Activated CD8-positive, alpha-beta memory T cell treated with anti-CD3 and anti-CD28 coated beads, Interleukin-2, amount 50 U/mL, for 4 hours (primary cell): Measurements from ENCODE around the gene ELF1.

Source experiments
- DNase-seq: peaks from one replicate; pipeline ENCODE4 v3.0.0-alpha.2; 2020

The ELF1 gene

GRCh38 chr13:41006306-41006705 lies 12.8 kb downstream of the ELF1 start:
- DNase-seq = no peak

- no peak for DNase-seq
Observed at GRCh38 chr13:41005704-41006103, 13.4 kb downstream of the ELF1 start.

GRCh38 chr13:41004875-41005693 lies 14.0 kb downstream of the ELF1 start:
- DNase-seq = no peak

- no peak for DNase-seq
Observed at GRCh38 chr13:41002606-41003005, 16.5 kb downstream of the ELF1 start.

GRCh38 chr13:41001695-41002094 lies 17.4 kb downstream of the ELF1 start:
- DNase-seq = no peak

- no peak for DNase-seq
Observed at GRCh38 chr13:40999416-40999815, 19.7 kb downstream of the ELF1 start.

GRCh38 chr13:40996426-40997092 lies 22.6 kb downstream of the ELF1 start:
- DNase-seq = no peak

GRCh38 chr13:40995997-40996396 lies 23.1 kb downstream of the ELF1 start:
- no peak for DNase-seq

- DNase-seq = no peak
Observed at GRCh38 chr13:40994581-40995230, 24.4 kb downstream of the ELF1 start.

GRCh38 chr13:40993987-40994386 lies 25.1 kb downstream of the ELF1 start:
- DNase-seq = no peak

- no peak for DNase-seq
Observed at GRCh38 chr13:40992678-40993518, 26.2 kb downstream of the ELF1 start.

- DNase-seq = no peak
Observed at GRCh38 chr13:40987606-40988280, 31.4 kb downstream of the ELF1 start.

- DNase-seq = no peak
Observed at GRCh38 chr13:40986101-40986856, 32.8 kb downstream of the ELF1 start.

- DNase-seq = no peak
Observed at GRCh38 chr13:40985381-40986100, 33.6 kb downstream of the ELF1 start.

- DNase-seq = no peak
Observed at GRCh38 chr13:40984668-40985366, 34.3 kb downstream of the ELF1 start.

GRCh38 chr13:40983725-40984667 lies 35.1 kb downstream of the ELF1 start:
- DNase-seq = no peak

GRCh38 chr13:40983259-40983658 lies 35.9 kb downstream of the ELF1 start:
- DNase-seq = no peak

- peak; percentile 34 for DNase-seq
Observed at GRCh38 chr13:40982772-40983171, 36.3 kb downstream of the ELF1 start.

- DNase-seq = no peak
Observed at GRCh38 chr13:40981949-40982348, 37.2 kb downstream of the ELF1 start.
